ENCODE results near the gene YRDC. TPM values are rescaled to one million over a fixed set of nuclear protein-coding genes. Genes with fewer than 3 reads are reported as not detected.

YRDC gene
- total and polyA plus RNA-seq, 2 experiments from 2014 or later = 18.4 to 46.0 TPM

- no peak for ATAC-seq
- DNase-seq (ENCODE audit: low spot score) = no peak
- Histone ChIP-seq H3K27me3 (ENCODE audit: insufficient read depth) (no peaks in the 10 kb centered on the region), H2AFZ (no peak overlapping the region), H3K27ac (ENCODE audit: low read depth) (no peak overlapping the region), H3F3A (replicated peaks; ENCODE audit: low read depth) (no peaks in the 10 kb centered on the region), H3K79me2 (replicated peaks; ENCODE audit: insufficient read depth) (peaks cover 3% of the 10 kb centered on the region; the same call in 1 of the 2 replicates), H3K4me3 (no peak overlapping the region), H4K20me1 (replicated peaks; ENCODE audit: insufficient read depth) (peaks cover 12% of the 10 kb centered on the region; the same call in 1 of the 2 replicates), H3K36me3 (ENCODE audit: insufficient read depth) (peaks cover 12% of the 10 kb centered on the region; the same call in 1 of the 2 replicates), H3K4me1 (ENCODE audit: insufficient read depth) (no peaks in the 10 kb centered on the region), H3K9me2 (ENCODE audit: insufficient read depth) (no peaks in the 10 kb centered on the region), H3K4me2 (no peak overlapping the region)
- TF ChIP-seq EZH2phosphoT487 (IDR thresholded peaks at IDR 0.05; ENCODE audit: unreplicated experiment) (no peak), ZNF114 (CRISPR knock-in tag; IDR thresholded peaks at IDR 0.05) (no peak), ETS1 (IDR thresholded peaks at IDR 0.05) (no peak), STAT1 (IDR thresholded peaks at IDR 0.05; ENCODE audit: unreplicated experiment) (no peak), EZH2 (IDR thresholded peaks at IDR 0.05; ENCODE audit: low read depth, unreplicated experiment) (no peak), ZNF331 (CRISPR knock-in tag; IDR thresholded peaks at IDR 0.05; ENCODE audit: low read depth) (no peak), CTCF (conservative IDR thresholded peaks at IDR 0.05; ENCODE audit: low read depth in 2 of 2) (no peak), CREB1 (CRISPR knock-in tag; IDR thresholded peaks at IDR 0.05; ENCODE audit: low read depth) (no peak), ZNF462 (CRISPR knock-in tag; IDR thresholded peaks at IDR 0.05) (no peak), REST (IDR thresholded peaks at IDR 0.05; ENCODE audit: unreplicated experiment) (no peak), POLR2AphosphoS5 (IDR thresholded peaks at IDR 0.05; ENCODE audit: low read depth) (no peak), NANOG (IDR thresholded peaks at IDR 0.05; ENCODE audit: borderline replicate concordance) (no peak), JUNB (IDR thresholded peaks at IDR 0.05; ENCODE audit: unreplicated experiment) (no peak)
- peaks cover 24% of the 10 kb centered on the region; the same call in 2 of the 3 replicates for H3K36me3 Mint-ChIP-seq (ENCODE audit: low read depth)
- no peaks in the 10 kb centered on the region for H3K27me3 Mint-ChIP-seq (ENCODE audit: insufficient read depth, low read depth, poor library complexity)
- H3K27ac Mint-ChIP-seq = no peak overlapping the region
- no peaks in the 10 kb centered on the region for H3K4me1 Mint-ChIP-seq
- no peak overlapping the region for H3K4me3 Mint-ChIP-seq
- H3K9me3 Mint-ChIP-seq = no peaks in the 10 kb centered on the region
Observed at GRCh38 chr1:37840711-37841110, 32.7 kb upstream of the YRDC start.
